NCI-H2196 treated with DMSO at 0.1 percent for 48 hours (cell line): ENCODE results near the gene TEDC2.
"Not testable (repeated sequence)": the region's sequence is repeated elsewhere in the genome, so short reads cannot be mapped to it uniquely, and the experiment has no call there.

Experiments used
- DNase-seq: peaks from one replicate; lab custom pipeline; 2025; ENCODE audit not compliant: unreplicated experiment; lab: John Stamatoyannopoulos, UW

TEDC2 gene, protein sequence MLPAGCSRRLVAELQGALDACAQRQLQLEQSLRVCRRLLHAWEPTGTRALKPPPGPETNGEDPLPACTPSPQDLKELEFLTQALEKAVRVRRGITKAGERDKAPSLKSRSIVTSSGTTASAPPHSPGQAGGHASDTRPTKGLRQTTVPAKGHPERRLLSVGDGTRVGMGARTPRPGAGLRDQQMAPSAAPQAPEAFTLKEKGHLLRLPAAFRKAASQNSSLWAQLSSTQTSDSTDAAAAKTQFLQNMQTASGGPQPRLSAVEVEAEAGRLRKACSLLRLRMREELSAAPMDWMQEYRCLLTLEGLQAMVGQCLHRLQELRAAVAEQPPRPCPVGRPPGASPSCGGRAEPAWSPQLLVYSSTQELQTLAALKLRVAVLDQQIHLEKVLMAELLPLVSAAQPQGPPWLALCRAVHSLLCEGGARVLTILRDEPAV

DNA sequence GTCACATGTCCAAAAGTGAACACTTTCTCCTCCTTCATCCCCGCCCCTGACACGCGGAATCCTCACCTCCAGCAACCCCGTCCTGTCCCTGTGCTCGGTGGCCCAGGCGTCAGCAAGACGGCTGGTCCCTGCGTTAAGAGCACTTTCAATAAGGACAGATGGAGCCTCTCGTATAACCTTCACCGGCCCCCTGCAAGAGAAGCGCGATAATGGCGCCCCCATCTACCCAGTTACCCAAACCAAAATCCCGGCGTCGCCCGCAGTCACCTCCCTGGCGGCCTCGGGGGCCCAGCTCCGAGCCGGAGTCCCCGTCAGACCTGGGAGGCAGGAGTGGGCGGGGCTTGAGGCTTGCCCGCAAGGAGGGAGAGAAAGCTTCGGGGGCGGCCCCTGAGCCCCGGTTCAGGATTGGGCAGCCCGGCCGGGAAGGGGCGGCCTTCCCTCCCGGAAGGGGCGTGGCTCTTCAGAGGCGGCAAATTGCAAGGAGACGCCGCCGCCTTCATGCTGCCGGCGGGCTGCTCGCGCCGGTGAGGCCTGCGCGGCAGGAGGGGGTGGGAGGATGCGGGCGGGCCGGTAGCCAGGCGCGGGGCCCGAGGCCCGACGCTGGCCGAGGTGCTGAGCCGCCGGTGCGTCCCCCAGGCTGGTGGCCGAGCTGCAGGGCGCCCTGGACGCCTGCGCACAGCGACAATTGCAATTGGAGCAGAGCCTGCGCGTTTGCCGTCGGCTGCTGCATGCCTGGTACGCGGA, at the start of gene TEDC2:
Gene TEDC2 (plus strand): TSS at position 463 of the 744 bp plus-strand sequence. CDS start 36 bp downstream, at position 499.
- peak; percentile 93 for DNase-seq

DNA sequence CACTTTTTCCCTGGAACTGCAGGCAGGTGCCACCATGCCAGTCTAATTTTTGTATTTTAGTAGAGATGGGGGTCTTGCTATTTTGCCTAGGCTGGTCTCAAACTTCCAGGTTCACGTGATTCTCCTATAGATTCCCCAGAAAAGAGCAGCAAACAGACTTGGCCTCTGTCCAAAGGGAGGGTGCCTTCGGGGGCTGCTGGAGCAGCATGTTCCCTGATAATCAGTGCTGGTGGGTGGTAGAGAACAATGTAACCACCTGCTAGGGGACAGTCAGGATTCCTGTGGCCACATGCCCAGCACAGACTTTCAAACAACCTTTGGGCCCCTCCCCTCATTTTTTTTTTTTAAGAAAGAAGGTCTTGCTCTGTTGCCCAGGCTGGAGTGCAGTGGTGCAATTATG, 44.8 kb upstream of the TEDC2 start:
- DNase-seq, result no peak

DNA sequence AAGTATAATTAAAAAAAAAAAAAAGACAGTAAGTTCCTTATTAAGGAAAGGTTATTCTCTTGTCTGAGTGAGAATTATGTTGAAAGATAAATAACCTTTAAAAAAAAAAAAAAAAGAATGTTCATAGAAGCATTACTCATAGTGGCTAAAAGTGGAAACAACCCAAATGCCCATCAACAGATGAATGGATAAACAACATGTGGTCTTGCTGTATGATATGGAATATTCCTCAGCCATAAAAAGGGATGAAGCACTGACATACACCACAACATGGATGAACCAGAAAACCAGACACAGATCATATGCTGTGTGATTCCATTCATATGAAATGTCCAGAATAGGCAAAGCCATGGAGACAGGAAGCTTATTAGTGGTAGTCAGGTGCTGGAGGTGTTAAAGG, 39.9 kb upstream of the TEDC2 start:
- DNase-seq, result no peak

DNA sequence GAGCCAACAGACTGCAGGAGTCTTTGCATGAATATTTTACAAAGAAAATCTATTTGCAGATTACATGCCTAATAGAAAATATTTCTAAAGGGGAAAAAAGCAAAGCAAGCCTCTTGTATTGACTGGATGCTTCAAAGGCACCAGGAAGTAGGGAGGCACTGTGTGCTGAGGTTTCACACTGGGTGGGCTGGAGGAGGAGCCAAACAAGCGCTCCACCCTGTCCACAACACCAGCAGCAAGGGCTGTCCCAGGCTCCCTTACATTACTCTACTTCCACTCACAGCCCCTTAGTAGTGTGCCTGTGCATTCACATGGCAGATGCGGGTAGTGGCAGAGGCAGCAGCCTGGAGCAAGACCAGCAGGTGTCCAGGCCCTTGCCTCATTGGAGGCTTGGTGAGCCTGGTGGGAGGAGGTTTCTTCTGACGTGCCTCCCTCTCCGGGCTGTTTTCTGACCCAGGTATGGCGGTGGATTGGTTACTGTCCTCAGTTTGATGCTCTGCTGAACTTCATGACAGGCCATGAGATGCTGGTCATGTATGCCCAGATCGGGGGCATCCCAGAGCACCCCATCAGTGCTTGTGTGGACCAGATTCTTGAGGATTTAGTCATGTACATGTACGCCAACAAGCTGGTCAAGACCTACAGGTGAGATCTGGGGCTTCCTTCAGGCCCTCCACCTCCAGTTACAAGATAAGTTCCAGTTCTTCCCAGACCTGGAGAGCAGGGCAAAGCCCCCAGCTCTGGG, 37.6 kb upstream of the TEDC2 start:
- DNase-seq, result no peak

DNA sequence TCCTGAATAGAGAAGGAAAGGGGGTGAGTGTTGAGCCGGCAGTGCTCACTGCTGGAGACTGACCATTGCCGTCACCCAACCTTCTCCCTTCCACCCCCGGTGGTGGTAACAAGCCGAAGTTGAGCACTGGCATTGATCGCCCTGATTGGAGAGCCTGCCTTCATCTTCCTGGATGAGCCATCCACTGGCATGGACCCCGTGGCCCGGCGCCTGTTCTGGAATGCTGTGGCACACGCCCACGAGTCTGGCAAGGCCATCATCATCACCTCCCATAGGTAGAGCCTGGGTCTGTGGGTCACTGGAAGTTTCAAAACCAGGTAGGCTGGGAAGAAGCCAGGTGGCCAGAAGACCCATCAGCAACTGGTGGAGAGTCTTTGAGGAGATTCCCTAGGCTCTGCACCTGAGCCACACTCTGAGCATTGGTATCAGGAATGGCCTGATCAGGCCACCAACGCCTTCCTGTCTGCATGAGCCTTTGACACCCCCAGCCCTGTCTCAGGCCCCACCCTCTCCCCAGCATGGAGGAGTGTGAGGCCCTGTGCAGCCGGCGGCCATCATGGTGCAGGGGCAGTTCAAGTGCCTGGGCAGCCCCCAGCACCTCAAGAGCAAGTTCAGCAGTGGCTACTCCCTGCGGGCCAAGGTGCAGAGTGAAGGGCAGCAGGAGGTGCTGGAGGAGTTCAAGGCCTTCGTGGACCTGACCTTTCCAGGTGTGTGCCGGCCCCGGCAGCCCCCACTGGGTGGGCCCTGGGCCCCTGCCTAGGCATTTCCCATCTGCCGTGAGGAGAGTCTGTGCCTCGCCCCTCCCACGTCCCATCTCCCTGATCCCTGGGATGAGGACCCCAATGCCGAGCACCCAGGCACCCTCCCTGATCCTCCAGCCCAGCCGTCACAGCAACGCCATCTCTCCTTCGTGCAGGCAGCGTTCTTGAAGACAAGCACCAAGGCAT, 35.6 kb upstream of the TEDC2 start:
- DNase-seq, result no peak

DNA sequence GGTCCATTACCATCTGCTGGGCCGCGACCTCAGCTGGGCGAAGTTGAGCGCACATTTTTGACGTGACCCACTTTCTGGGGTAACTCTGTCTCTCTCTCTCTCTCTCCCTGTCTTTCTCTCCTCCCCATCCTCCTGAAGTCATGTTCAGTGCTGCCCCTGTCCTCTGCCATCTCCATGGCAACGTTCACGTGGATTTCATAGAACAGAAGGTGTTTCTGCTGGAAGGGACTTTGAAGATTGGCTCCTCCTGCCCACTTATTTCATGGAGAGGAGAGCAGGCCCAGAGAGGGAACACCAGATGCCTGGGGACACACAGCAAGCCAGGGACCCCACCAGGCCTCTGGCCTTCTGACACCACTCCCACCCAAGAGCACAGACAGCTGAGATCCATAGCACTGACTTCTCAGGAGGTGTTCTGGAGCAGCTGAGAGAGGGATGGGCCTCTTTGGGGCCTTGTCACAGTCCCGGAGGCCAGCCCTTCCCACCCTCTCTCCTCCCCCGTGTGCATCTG, 34.8 kb upstream of the TEDC2 start:
- no peak for DNase-seq

DNA sequence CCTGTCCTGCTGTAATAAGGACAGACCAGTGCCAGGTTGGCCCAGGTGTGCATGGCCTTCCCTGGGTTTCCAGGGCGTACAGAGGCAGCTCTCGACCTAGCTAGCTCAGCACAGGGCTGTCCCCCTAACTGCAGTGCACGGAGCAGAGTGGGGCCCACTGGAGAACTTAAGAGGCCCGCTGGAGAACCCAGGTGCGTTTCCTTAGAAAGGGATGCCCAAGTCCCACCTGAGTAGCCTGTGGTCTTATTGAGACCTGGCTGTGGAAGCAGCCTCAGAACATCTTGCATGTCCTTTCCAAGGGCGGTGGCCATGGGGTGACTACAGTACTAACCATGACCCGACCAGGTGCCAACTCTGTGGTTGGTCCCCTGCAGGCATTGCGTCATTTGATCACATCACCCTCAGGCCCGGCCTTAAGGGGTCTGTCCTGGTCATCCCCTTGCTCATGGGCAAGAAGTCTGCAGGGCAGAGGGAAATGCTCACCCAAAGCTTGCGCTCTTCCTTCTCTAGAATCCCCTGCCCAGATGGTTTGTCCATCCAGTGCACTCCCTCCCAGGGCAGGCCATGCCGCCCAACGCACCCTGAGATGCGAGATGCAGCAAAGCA, 34.0 kb upstream of the TEDC2 start:
- DNase-seq, result no peak

DNA sequence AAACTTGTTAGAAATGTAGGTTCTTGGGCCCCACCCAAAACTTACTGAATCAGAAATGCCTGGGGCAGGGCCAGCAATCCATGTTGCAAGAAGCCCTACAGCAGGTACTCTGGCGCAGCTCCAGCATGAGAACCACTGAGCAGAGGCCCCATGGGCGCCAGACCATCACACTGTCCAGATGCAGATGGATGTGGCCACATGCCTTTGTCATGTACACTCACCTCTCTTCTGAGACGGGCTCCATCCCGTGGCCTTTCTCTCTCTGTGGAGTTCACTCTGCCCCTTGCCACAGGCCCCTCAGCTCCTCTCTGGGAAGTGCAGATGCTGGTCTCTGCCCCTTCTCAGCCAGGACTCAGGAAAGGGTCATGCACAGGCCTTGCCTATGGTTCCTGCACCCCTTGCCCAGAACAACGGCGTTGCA, 33.0 kb upstream of the TEDC2 start:
- DNase-seq, result no peak

DNA sequence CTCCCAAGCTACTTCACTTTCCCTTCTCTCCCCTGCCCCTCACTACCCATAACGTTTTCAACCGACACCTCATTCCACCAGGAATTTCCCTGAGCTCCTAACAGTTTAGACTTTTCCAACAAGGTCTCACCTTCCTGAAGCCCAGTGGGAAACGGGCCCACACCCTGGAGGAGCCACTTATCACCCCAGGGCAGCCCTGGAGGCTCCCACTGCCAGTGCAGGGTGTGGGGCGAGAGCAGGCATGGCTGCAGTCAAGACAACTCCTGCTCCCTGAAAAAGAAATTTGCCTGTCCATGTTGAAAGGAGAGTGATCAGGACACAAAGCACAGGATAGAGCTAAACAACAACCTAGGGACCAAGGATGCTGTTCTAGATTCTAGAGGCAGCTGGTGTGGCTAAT, 32.4 kb upstream of the TEDC2 start:
- DNase-seq, result no peak

DNA sequence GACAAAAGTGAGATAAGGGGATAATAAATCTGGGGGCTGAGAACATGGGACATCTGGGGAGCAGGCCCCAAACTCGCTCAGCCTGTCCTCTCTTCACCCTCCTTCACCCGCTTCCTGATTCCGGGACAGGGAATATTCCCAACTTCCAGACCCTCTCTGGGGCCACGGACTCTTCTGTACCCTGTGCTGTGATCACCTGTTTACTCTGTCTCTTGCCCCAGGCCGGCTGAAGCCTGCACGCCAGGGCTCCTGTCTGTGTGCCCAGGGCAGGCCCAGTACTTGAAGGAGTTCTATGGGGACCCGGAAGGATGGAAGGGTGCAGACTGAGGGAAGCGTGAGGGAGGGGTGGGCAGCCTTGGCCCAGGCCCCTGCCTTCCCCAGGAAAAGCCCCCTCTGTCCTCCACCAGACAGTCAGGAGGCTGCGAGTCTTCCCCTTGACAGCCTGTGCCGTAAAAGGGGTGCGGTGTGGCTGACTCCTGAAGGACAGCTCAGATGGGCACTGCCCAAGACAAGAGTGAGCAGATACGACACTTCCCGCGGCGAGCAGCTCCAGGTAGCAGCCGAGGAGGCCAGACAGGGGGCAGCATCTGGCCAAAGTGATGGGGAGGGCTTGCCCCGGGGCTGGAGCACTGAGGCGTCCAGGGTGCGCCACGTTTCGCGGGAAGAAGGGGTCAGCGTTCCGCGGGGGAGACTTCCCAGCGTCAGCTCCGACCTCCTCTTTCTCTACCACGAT, 31.7 kb upstream of the TEDC2 start:
- DNase-seq, result peak; percentile 17

DNA sequence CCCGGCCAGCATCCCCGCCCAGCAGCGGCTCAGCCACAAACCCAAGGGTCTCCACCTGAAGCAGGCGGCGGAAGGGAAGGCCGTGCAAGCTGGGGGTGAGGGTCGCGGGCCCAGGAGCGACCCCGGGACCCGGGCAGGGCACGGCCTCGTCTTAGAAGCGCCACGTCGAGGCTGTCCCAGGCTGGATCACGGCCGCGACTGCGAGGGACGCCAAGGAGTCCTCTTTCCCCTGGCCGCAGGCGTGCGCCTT, 31.2 kb upstream of the TEDC2 start:
- DNase-seq, result no peak

DNA sequence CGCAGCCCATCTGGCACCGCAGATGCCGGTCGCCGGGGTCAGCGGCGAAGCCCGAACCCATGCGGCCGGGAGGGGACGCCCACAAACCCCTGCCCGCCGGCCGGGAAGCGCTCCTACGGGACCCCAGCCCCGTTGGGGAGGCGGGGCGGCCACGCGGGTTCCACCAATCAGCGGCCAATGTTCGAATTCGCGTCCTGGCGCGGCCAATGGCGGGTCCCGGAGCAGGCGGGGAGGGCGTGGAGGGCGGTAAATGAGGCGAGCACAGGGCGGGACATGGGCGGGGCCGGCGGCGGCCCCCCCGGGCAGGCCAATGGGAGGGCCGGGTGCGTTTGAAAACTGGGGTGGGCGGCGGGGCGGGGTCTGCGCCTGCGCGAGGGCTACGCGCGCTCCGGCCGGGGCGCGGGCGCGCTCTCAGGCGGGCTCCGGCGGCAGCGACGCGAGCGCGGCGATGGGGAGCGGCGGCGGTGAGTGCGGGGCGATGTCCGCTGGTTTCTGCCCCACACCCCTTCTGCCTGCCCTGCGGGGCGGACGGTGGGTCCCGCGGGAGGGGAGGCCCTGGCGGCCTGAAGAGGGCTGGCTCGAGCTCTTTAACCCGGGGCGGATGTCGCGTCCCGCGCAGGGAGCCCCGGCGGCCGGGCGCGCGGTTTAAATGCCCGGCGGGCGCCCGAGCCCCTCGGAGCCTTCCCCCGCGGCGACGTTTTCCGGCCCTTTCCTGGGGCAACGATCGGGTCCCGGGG, 30.7 kb upstream of the TEDC2 start, which contains the start of gene CCNF:
Gene CCNF (plus strand): TSS at position 414 of the 737 bp plus-strand sequence. CDS start 35 bp downstream, at position 449.
- DNase-seq, result peak; percentile 84

DNA sequence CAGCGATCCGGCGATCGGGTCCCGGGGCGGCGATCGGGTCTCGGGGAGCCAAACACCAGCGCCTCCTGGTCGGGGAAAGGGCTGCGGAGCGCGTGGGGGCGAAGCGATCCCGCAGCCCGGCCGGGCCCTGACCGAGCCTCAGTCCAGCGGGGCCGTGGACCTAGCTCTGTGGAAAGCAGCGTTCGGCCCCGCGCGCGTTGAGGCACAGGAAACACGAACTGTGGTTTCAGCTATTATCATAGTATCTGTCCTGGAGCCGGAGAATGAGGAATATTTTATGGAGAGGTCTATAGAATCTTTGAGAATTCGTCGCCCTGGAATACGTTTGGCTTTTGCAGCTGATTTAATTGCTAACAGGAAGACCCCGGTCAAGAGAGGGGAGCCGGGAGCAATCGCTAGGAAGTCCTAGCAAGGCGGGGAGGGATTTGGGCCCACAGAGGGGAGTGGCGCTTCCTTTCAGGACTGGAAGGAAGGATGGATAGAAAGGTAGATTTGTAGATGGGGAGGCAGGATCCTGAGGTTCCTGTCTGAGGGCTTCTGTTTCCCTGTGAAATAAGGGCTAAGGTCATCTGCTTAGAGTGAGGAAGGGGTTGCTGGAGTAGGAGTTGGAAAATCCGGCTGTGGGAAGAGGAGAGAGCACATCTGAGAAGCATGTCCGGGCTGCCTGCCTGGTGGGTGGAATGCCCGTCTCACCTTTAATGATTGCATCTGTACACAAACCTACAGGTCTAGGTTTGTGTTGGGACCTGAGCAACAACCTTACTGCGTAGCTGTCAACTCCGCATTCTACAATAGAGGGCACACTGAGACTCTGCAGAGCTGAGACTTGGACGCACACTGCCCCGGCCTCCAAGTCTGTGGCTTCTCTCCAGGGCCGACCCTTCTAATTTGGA, 29.9 kb upstream of the TEDC2 start:
- DNase-seq, result no peak

DNA sequence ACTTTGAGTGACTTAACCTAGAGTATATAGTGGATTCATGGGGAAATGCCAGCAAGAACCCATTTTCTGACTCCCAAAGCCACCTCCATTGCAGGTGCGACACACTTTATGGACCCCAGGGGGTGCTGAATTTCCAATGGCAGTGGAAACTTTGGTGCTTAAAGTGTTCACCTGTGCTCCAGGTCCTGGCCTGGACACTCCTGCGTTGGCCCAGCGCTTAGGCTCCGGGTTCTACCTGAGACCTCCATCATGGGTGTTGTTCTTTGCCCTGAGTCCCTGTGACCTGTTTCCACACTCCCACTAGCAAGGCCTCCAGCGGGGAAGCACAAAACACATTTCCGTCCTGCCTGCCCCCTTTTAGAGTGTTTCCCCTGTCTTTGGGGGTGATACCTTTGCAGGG, 27.6 kb upstream of the TEDC2 start:
- no peak for DNase-seq

DNA sequence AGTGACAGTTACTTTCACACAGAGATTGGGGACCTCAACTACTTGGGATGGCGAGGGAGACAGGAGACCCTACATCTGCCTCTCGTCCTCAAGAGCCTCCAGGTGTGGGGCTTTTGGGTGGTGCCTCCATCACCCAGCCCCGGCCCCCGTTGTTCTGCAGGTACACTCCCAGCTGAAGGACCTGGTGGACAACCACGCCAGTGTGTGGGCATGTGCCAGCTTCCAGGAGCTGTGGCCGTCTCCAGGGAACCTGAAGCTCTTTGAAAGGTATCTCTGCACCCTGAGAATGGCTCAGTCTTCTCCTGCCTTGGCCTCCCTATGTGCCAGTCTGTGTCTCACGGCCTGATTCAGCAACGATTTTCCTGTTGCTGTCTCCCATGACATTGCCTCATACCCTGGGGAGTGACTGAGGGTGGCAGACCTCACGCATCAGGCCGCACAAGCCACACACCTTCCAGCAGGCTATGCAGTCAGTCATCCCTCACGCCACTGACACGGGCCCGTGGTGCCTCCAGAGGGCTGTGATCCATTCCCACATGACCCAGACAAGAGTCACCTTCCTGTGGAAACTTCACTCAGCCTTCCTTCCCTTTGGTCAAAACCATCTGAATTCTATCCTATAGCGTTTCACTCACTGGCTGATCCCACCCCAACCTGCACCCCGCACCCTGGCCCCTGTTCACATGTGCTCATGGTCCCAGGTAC, 27.0 kb upstream of the TEDC2 start:
- DNase-seq, result no peak

DNA sequence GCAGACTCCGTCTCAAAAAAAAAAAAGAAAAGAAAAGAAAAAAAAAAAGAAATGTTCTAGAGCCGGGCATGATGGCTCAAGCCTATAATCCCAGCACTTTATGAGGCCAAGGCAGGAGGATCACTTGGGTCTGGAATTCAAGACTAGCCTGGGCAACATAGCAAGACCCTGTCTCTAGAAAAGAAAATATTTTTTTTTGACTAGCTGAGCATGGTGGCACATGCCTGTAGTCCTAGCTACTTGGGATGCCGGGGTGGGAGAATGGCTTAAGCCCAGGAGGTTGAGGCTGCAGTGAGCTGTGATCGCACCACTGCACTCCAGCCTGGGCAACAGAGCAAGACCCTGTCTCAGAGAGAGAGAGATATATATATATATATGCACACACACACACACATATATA, 24.7 kb upstream of the TEDC2 start:
- not testable (repeated sequence) for DNase-seq

DNA sequence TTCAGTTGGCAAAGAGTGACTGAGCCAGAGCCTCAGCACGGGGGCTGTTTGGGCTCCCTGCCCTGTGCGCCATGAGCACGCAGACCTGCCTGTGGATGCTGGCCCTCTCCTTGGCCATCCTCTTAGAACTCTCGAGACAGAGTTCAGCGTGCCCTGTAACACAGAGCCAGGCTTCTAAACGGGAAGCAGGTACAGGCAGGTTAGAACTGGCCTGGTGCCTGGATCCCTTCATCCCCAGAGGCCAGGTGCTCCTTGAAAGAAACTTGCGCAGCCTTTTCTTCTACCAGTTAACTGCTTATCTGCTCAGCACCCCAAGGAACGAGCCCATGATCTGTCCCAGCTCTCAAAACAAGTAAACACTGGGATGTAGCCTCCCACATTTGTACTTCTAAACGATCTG, 23.8 kb upstream of the TEDC2 start:
- DNase-seq, result no peak
